ENCODE results near the gene OR10A4.

GRCh38 chr11:6850526-6850925 lies 25.9 kb upstream of the OR10A4 start:
- TF ChIP-seq, protein P1, sequence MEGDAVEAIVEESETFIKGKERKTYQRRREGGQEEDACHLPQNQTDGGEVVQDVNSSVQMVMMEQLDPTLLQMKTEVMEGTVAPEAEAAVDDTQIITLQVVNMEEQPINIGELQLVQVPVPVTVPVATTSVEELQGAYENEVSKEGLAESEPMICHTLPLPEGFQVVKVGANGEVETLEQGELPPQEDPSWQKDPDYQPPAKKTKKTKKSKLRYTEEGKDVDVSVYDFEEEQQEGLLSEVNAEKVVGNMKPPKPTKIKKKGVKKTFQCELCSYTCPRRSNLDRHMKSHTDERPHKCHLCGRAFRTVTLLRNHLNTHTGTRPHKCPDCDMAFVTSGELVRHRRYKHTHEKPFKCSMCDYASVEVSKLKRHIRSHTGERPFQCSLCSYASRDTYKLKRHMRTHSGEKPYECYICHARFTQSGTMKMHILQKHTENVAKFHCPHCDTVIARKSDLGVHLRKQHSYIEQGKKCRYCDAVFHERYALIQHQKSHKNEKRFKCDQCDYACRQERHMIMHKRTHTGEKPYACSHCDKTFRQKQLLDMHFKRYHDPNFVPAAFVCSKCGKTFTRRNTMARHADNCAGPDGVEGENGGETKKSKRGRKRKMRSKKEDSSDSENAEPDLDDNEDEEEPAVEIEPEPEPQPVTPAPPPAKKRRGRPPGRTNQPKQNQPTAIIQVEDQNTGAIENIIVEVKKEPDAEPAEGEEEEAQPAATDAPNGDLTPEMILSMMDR (IDR thresholded peaks at IDR 0.05), result no peak
- TF ChIP-seq EP300 (IDR thresholded peaks at IDR 0.05) (no peak), POLR2AphosphoS5 (IDR thresholded peaks at IDR 0.05) (no peak), POLR2A (IDR thresholded peaks at IDR 0.05) (no peak)

Data from gastroesophageal sphincter (tissue), 3 donors.